Liver (tissue), 3 donors: Measurements from ENCODE around the gene PTPN12.

ENCODE experiments used
- CTCF ChIP-seq: fragments of 150-350 bp; IDR thresholded peaks from 2 replicates; pipeline ENCODE4 v1.5.1; 2017; ENCODE audit warnings: improper control_type of control experiment, low read depth, low read length; ENCODE audit not compliant: missing input control
- FOXA1 ChIP-seq: IDR thresholded peaks from 2 replicates; pipeline ENCODE4 v1.6.1; 2016; ENCODE audit warnings: antibody characterized with exemption
- GABPA ChIP-seq, 2 donors: IDR thresholded peaks in 1 of 2; conservative IDR thresholded peaks in 1 of 2; 2 replicates each; pipeline ENCODE4 v1.6.1; 2016; ENCODE audit warnings: antibody characterized with exemption in 2 of 2, mild to moderate bottlenecking in 1 of 2, moderate library complexity in 1 of 2
- HNF4G ChIP-seq: IDR thresholded peaks from 2 replicates; pipeline ENCODE4 v1.6.1; 2016; ENCODE audit warnings: antibody characterized with exemption
- JUND ChIP-seq, 2 donors: IDR thresholded peaks; 2 replicates each; pipeline ENCODE4 v1.6.1; 2016; ENCODE audit warnings: antibody characterized with exemption in 2 of 2
- MAX ChIP-seq: IDR thresholded peaks from 2 replicates; pipeline ENCODE4 v1.6.1; 2016; ENCODE audit warnings: antibody characterized with exemption
- REST ChIP-seq: IDR thresholded peaks from 2 replicates; pipeline ENCODE4 v1.6.1; 2016; ENCODE audit warnings: antibody characterized with exemption, mild to moderate bottlenecking
- TAF1 ChIP-seq: conservative IDR thresholded peaks from 2 replicates; pipeline ENCODE4 v1.6.1; 2016; ENCODE audit warnings: antibody characterized with exemption, mild to moderate bottlenecking
- ZBTB33 ChIP-seq: IDR thresholded peaks from 2 replicates; pipeline ENCODE4 v1.6.1; 2016; ENCODE audit warnings: antibody characterized with exemption
- donor health status: healthy.
- donor health status: healthy.

- TF ChIP-seq CTCF (no peak), HNF4G (no peak), JUND (IDR thresholded peaks at IDR 0.05) (no peak), REST (no peak), MAX (no peak), FOXA1 (no peak), GABPA (IDR thresholded peaks at IDR 0.05 in 1 of 2, conservative IDR thresholded peaks at IDR 0.05 in 1 of 2) (no peak), ZBTB33 (no peak), TAF1 (no peak)
Measured at GRCh38 chr7:77525231-77525630, 11.9 kb upstream of the PTPN12 start.
